Nephron progenitor cell (in vitro differentiated cells): Measurements from ENCODE around the gene RRP8.

Source experiments
- DNase-seq: peaks from one replicate; pipeline ENCODE4 v3.0.0; 2021
- H3K27ac Mint-ChIP-seq: 2 replicates; pipeline ENCODE4 v1.8.0; 2021; ENCODE audit warnings: mild to moderate bottlenecking, moderate library complexity, mixed read lengths
- H3K27me3 Mint-ChIP-seq: 2 replicates; pipeline ENCODE4 v1.8.0; 2021; ENCODE audit warnings: mild to moderate bottlenecking, low read depth, mixed read lengths; ENCODE audit not compliant: poor library complexity
- H3K36me3 Mint-ChIP-seq: 2 replicates; pipeline ENCODE4 v1.8.0; 2021; ENCODE audit warnings: low read depth, mixed read lengths
- H3K4me1 Mint-ChIP-seq: 2 replicates; pipeline ENCODE4 v1.8.0; 2021; ENCODE audit warnings: mixed read lengths
- H3K4me3 Mint-ChIP-seq: 2 replicates; pipeline ENCODE4 v1.8.0; 2021; ENCODE audit warnings: mild to moderate bottlenecking, moderate library complexity, mixed read lengths
- H3K9me3 Mint-ChIP-seq: 2 replicates; pipeline ENCODE4 v1.8.0; 2021; ENCODE audit warnings: mild to moderate bottlenecking, moderate library complexity, mixed read lengths
- CTCF ChIP-seq: fragments of 200-600 bp; sonication (generic); IDR thresholded peaks from 2 replicates; pipeline ENCODE4 v1.5.0; 2021; ENCODE audit warnings: antibody characterized with exemption

RRP8 gene

GRCh38 chr11:6557063-6557462, 46.4 kb downstream of the RRP8 start:
- Mint-ChIP-seq H3K27me3 (peaks cover 3% of the 10 kb centered on the region), H3K4me1 (no peaks in the 10 kb centered on the region), H3K36me3 (no peaks in the 10 kb centered on the region), H3K4me3 (no peak overlapping the region), H3K9me3 (no peaks in the 10 kb centered on the region), H3K27ac (no peak overlapping the region)
- no peak for DNase-seq
- no peak for TF ChIP-seq CTCF

- Mint-ChIP-seq H3K4me1 (no peaks in the 10 kb centered on the region), H3K27ac (no peak overlapping the region), H3K36me3 (no peaks in the 10 kb centered on the region), H3K4me3 (no peak overlapping the region), H3K9me3 (no peaks in the 10 kb centered on the region), H3K27me3 (peaks cover 6% of the 10 kb centered on the region)
- no peak for DNase-seq
- no peak for TF ChIP-seq CTCF
Observed at GRCh38 chr11:6556139-6556949, 47.1 kb downstream of the RRP8 start.

- no peak for TF ChIP-seq CTCF
- Mint-ChIP-seq H3K4me1 (no peaks in the 10 kb centered on the region), H3K4me3 (no peak overlapping the region), H3K9me3 (no peaks in the 10 kb centered on the region), H3K36me3 (no peaks in the 10 kb centered on the region), H3K27ac (no peak overlapping the region), H3K27me3 (peaks cover 8% of the 10 kb centered on the region)
- DNase-seq: no peak
Observed at GRCh38 chr11:6554828-6555706, 48.3 kb downstream of the RRP8 start.

- H3K27ac Mint-ChIP-seq: no peak overlapping the region
- H3K9me3 Mint-ChIP-seq: no peaks in the 10 kb centered on the region
- no peak overlapping the region for H3K4me3 Mint-ChIP-seq
- no peaks in the 10 kb centered on the region for H3K36me3 Mint-ChIP-seq
- TF ChIP-seq CTCF: no peak
- H3K27me3 Mint-ChIP-seq: peaks cover 8% of the 10 kb centered on the region
- H3K4me1 Mint-ChIP-seq: no peaks in the 10 kb centered on the region
- DNase-seq: no peak
Observed at GRCh38 chr11:6553634-6554033, 49.8 kb downstream of the RRP8 start.

GRCh38 chr11:6548641-6549040, 54.8 kb downstream of the RRP8 start:
- no peaks in the 10 kb centered on the region for H3K36me3 Mint-ChIP-seq
- H3K9me3 Mint-ChIP-seq: no peaks in the 10 kb centered on the region
- DNase-seq: no peak
- TF ChIP-seq CTCF: no peak
- H3K4me3 Mint-ChIP-seq: no peak overlapping the region
- H3K27ac Mint-ChIP-seq: no peak overlapping the region
- H3K27me3 Mint-ChIP-seq: peaks cover 5% of the 10 kb centered on the region
- H3K4me1 Mint-ChIP-seq: no peaks in the 10 kb centered on the region
